SKM-1 (cell line): ENCODE data around the gene SSTR4.
"Not testable (repeated sequence)": the region's sequence is repeated elsewhere in the genome, so short reads cannot be mapped to it uniquely, and the experiment has no call there.

Experiments
- DNase-seq: peaks from one replicate; lab custom pipeline; 2025; ENCODE audit not compliant: unreplicated experiment; lab: John Stamatoyannopoulos, UW

SSTR4 gene

GRCh38 chr20:23034721-23035671, at the start of gene SSTR4:
SSTR4 (plus strand) TSS chr20:23035312; CDS start chr20:23035484, 172 bp downstream.
- DNase-seq, result no peak

- DNase-seq, result no peak
These were observed 48.5 kb upstream of the SSTR4 start for GRCh38 chr20:22986601-22987000.

GRCh38 chr20:22991424-22991823, 43.7 kb upstream of the SSTR4 start:
- not testable (repeated sequence) for DNase-seq

- DNase-seq, result no peak
These were observed 41.3 kb upstream of the SSTR4 start for GRCh38 chr20:22993823-22994222.

- DNase-seq, result no peak
These were observed 39.2 kb upstream of the SSTR4 start for GRCh38 chr20:22995923-22996322.

- DNase-seq, result no peak
These were observed 36.6 kb upstream of the SSTR4 start for GRCh38 chr20:22998476-22998875.

- DNase-seq, result no peak
These were observed 35.4 kb upstream of the SSTR4 start for GRCh38 chr20:22999756-23000155.

GRCh38 chr20:23000232-23000947, 34.7 kb upstream of the SSTR4 start:
- no peak for DNase-seq

- DNase-seq, result peak; percentile 26
These were observed 32.8 kb upstream of the SSTR4 start for GRCh38 chr20:23002276-23002675.

GRCh38 chr20:23003077-23003635, 32.0 kb upstream of the SSTR4 start:
- DNase-seq, result no peak

GRCh38 chr20:23003881-23004460, 31.1 kb upstream of the SSTR4 start:
- DNase-seq, result no peak

- peak; percentile 44 for DNase-seq
These were observed 29.3 kb upstream of the SSTR4 start for GRCh38 chr20:23005776-23006175.

GRCh38 chr20:23007462-23007861, 27.6 kb upstream of the SSTR4 start:
- DNase-seq, result no peak

- DNase-seq, result no peak
These were observed 27.0 kb upstream of the SSTR4 start for GRCh38 chr20:23007886-23008655.

- no peak for DNase-seq
These were observed 26.4 kb upstream of the SSTR4 start for GRCh38 chr20:23008667-23009066.

- DNase-seq, result no peak
These were observed 25.5 kb upstream of the SSTR4 start for GRCh38 chr20:23009636-23010035.

- no peak for DNase-seq
These were observed 25.0 kb upstream of the SSTR4 start for GRCh38 chr20:23010096-23010495.

GRCh38 chr20:23011008-23011721, 23.9 kb upstream of the SSTR4 start:
- no peak for DNase-seq

- no peak for DNase-seq
These were observed 21.7 kb upstream of the SSTR4 start for GRCh38 chr20:23013429-23013828.

GRCh38 chr20:23017516-23017915, 17.6 kb upstream of the SSTR4 start:
- DNase-seq, result no peak
